HG03354 (cell line): ENCODE measurements around the gene MRGPRG.

Experiments used
- ATAC-seq: cut with Tn5 transposase; IDR thresholded peaks from one replicate; pipeline ENCODE4 v1.9.1; 2021; ENCODE audit warnings: mild to moderate bottlenecking; ENCODE audit not compliant: unreplicated experiment, poor library complexity, severe bottlenecking

Gene MRGPRG

GRCh38 chr11:3226846-3227567, 8.4 kb upstream of the MRGPRG start:
- ATAC-seq: no peak

DNA sequence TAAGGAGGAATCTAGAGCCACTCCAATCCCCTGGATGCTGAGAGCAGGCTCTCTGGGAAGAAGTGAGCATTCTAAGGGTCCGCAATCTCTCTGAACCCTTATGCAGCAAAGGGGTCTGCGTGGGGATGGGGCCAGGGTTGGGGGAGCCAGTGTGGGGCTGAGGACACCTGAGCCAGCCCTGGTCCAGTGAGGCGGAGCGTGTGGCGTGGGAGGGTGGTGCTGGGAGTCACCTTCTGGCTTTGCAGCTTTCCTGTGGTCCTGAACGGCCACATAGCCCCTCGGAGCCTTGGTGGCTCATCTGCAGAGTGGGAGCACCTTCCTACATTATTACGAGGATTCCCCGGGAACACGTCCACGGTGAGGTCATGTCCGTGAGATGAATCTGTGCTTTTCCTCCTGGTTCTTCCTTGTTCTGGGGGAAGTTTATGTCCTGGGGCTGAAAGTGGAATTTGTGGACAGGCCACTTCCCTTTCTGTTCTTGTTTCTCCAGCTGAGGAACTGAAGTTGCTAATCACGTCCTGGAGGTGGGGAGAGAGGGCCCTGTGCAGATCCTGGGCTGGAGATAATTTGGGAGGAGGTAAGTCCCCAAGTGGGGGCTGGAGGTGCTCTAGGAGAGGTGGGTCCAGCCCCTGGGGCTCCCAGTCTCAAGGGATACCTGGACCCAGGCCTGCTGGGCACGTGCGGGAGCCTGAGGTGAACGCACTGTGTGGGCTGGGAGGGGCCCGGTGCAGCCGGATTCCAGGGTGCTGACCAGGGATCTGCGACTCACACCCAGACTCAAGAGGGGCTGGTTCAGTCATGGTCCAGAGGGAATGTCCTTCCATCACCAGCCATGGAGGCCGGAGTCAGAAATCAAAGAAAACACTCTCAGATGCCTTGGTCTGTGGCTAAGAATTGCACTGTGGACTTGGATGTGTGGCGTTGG, 7.5 kb upstream of the MRGPRG start:
- no peak for ATAC-seq

DNA sequence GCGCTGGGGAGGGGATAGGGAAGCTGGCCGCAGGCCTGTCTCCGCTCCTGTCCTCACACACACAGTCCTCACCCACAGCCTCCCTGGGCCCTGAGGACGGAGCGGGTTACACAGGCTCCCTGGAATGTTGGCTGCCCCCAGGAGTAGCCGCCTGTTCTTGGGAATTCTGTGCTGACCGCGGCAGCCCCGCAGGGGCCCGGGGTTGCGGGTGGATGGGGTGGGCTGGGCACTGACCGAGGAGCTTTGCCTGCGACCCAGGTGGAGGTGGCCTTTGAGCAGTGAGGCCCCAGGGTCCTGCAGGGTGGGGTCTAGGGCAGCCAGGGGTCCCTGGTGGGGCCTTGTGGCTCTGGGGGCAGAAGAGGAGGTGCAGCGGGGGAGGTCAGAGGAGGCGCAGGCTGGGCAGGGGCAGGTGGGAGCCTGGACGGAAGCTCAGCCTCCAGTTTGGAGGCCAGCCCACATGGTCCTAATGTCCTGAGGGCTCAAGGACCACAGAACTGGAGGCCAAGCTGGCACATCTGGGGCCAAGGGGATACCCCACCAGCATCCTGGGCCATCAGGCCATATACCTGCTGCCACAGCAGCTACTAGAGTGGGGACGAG, 6.6 kb upstream of the MRGPRG start:
- no peak for ATAC-seq

DNA sequence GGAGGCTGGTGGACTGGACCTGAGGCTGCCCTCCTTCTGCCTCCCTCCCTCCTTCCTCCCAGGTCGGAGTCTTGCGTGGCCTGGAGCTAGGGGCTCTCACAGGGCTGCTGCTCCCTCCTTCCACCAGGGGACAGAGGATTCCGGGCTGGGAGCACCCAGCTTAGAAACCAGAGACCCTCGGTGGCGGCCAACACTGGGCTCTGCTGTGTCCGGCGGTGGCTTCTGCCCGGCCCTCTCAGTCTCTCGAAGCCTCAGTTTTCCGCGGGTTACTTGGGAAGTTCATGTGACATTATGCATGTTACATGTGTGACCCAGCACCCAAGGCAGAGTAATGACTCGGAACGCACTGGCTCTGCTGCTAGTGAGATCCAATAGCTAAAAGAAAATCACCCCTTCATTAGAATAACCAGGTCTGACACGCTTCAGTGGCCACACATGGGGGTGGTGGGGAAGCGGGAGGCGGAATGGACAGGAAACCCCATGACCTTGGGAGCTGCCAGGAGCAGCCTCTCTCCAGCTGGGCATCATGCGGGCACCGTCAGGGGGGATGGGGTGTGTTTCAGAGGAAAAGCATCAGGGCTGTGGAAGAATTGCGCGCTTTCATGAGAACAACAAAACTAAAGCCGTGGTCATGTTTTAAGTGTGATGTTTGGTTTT, 5.9 kb upstream of the MRGPRG start:
- ATAC-seq: no peak

- ATAC-seq: no peak
Measured at GRCh38 chr11:3223932-3224381, 5.3 kb upstream of the MRGPRG start.

- no peak for ATAC-seq
Measured at GRCh38 chr11:3222941-3223915, 4.6 kb upstream of the MRGPRG start.

DNA sequence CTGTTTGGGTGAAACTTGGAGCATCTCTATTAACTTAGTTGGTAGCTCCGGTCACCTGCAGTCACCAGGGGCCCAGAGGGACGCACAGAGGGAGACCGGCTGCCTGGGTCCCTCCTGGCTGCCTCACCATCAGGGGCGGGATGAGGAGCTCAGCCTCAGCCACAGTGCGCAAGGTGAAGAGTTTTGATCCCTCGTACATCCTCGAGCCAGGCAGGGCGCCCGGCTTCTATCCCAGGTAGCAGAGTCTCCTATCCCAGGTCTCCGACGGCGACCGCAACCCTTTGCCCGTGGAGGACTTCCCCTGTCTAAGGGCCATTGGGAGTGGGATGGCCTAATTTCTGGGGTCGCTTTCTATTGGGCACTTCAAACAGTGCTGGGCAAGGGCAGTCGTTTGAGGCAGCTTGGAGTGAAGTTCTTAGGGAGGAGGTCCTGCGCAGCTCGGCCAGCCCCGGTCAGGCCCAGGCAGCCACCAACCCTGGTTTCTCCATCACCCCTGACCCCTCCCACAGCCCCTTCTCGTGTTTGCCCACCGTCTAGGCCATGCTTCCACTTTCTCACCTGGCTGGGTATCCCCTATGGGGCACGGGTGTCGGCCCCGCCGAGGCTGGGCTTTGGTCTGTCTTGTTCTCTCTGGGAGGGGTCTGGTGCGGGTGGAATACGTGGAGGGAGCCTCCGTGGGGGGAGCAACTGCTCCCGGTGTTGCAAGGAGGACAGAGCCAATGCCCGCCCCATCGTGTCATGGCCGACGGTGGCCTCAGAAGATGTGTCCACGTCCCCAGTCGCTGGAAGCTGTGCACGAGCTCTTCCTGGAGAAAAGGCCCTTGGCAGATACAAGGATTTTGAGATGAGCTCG, 3.6 kb upstream of the MRGPRG start:
- no peak for ATAC-seq

DNA sequence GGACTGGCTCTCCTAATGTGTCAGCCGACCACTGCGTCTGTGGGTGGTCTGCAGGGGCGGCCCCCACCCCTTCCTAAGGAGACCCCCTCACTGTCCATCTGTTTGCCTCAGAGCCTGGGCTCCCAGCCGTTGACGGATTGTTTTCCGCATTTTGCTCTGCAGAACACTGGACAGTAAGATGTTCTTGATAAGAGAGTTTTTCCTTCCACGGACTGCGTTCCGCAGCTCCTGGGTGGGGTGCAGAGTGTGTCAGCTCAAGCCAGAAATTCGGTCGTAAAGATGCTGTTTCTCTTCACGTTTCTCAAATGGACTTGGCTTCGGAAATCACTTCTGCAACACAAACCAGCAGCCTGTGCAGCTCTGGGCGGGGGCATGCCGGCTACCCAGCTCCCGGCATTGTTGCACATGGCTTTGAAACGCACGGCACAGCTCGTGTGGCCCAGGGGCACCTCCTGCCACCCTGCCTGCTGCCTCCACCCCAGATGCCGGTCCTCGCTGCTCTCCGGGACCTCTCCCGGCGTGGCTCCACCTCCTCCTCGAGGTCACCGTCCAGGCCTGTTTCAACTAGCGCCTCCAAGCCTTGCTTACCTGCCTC, 2.9 kb upstream of the MRGPRG start:
- no peak for ATAC-seq

DNA sequence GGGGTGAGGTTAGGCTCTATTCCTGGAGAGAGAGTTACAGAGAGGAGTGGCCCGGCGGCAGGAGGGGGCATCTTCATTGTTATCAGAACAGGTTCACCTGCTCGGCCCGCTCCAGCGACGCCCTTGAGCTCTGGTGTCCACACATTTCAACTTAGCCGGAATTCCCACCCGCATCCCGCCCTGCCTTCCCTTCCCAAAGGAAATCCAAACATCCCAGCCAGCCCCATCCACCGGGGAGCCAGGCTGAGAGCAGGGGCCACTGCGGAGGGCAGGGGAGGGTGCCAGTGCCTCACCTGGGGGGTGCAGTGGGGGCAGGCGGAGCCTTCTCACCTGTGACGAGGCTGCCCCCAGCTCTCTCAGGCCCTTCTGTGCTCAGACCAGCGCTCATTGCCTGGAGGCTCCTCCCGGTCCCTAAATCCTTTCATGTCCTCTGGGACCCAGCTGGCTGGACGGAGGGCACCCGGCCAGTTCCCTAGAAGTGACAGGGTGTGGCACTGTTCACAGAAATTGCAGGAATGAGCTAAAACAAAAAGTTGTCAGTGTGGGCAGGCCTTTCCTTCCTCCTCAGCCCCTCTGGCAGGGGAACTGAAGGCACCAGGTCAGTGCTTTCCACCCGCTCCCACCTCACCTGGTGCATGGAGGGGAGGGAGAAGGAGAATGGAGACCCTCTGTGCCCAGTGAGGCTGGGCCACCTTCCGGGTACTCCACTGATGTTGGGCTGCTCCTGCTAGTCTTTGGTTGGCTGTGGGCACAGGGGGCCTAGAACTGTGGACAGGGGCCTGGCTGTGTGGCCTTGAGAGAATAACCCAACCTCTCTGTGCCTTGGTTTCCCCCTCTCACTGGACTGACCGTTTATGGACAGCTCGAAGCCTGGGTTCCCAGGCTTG, 2.2 kb upstream of the MRGPRG start:
- no peak for ATAC-seq

GRCh38 chr11:3220101-3220500, 1.5 kb upstream of the MRGPRG start:
- no peak for ATAC-seq

DNA sequence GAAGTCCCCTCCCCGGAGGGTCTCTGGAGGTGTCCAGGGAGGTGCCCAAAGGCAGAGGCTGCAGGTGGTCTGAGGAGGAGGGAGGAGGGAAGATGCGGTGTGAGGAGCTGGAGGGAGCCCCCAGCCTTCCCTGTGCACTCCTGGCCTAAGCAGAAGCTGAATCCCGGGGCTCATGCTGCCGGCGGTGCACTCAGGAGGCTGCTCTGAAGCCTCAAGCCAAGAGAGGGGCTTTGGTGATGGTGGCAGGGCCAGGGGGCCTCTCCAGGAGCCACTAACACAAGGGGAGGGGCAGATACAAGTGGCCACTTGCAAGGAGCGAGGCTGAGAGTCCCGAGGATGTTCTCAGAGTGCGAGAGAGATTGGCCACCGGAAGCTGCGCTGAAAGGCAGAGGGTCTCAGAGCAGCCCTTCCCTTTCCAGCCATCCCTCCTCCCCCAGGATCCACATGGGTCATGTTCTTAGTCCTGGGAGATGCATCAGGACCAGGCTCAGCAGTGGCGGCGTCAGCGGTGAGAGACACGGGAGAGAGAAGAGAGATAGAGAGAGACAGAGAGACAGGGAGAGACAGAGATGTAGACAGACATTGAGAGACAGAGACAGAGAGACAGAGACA, 774 bp upstream of the MRGPRG start:
- ATAC-seq: no peak

- no peak for ATAC-seq
Measured at GRCh38 chr11:3217818-3218482, 663 bp downstream of the MRGPRG start.

DNA sequence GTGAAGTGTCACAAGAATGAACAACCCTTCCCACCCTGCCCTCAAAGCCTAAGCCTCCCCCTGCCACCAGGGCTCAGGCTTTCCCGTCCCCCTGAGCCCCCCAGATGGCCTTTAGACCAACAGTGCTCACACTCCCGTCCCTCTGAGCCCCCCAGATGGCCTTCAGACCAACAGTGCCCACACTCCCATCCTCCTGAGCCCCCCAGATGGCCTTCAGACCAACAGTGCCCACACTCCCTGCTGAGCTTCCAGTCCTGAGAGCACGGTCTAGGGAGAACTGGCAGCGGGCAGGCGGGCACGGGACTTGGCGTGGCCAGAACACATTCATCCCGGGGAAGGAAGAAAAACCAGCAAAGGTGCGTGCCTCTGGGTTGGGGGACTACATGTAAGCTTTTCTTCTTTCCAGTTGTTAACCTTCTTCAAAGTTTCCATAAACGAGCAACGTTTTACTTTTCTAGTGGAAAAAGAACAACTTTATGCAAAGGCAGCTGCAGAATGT, 2.5 kb downstream of the MRGPRG start:
- ATAC-seq: no peak

- no peak for ATAC-seq
Measured at GRCh38 chr11:3215346-3216026, 3.1 kb downstream of the MRGPRG start.

DNA sequence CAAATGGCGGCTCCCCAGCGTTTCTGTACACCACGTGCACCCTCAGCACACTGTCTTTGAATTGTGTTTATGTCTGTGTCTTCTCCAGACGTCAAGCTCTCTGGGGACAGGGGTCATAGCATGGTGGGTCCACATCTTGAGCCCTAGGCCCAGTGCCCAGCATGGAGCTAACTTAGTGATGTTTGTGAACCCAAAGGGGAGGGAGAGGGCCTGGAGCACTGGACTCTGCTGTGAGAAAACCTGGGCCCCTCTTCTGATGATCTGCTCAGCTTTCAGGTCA, 4.3 kb downstream of the MRGPRG start:
- ATAC-seq: no peak
